SHP77 treated with DMSO at 0.1 percent for 48 hours (cell line): ENCODE results near the gene DHRS3.
"Not testable (repeated sequence)": the region's sequence is repeated elsewhere in the genome, so short reads cannot be mapped to it uniquely, and the experiment has no call there.

Experiments
- DNase-seq: peaks from one replicate; lab custom pipeline; 2025; lab: John Stamatoyannopoulos, UW

DHRS3 gene

GRCh38 chr1:12617901-12618660 is at the start of gene DHRS3:
DHRS3 (minus strand) TSS chr1:12618210; CDS start chr1:12617348, 862 bp downstream.
- DNase-seq = peak; percentile 30

GRCh38 chr1:12666141-12666735 is 48.2 kb upstream of the DHRS3 start:
- DNase-seq = no peak

DNA sequence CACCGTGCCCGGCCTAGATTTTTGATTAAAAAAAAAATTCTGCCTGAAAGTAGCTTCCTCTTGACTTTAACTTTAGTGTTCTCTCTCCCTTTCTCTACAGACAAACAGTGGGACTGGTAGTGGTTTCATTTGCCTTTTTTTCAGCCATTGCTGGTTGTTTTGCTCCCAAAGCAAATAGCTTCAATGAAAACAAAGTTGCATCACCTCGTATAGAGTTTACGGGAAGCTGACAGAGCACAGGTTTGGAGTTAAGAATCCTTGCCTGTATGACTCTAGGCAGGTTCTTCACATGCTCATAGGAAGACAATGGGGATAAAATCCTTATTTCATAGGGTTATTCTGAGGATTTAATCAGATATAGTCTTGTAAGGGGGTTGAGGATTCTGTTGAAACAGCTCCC is 47.5 kb upstream of the DHRS3 start:
- no peak for DNase-seq

GRCh38 chr1:12662556-12662955 is 44.5 kb upstream of the DHRS3 start:
- DNase-seq = no peak

DNA sequence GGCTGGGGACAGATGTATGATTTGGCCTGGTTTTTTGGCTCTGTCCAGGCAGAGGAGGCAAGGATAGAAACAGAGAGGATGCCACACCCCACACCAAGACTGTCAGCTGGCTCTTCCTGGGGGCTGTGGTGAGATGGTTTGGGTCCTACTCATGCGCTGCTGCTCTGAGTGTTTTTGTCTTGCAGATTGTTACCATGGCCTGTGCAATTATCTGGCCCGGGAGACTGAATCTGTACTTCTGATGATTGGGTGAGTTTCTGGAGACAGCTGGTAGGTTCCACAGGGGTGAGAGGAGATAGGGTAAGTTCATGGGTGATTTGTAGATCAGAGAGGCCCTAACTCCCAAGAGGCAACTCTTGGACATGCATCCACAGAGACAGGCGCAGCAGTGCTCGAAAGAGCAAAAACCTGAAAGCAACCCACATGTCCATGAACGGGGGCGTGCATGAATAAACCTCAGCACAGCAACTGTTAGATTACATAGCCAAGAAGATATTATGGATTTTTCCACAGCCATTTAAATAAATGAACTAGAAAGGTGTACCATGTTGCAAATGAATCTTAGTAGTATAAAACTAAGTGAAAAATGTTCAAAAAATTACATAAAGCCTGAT is 43.7 kb upstream of the DHRS3 start:
- no peak for DNase-seq

DNA sequence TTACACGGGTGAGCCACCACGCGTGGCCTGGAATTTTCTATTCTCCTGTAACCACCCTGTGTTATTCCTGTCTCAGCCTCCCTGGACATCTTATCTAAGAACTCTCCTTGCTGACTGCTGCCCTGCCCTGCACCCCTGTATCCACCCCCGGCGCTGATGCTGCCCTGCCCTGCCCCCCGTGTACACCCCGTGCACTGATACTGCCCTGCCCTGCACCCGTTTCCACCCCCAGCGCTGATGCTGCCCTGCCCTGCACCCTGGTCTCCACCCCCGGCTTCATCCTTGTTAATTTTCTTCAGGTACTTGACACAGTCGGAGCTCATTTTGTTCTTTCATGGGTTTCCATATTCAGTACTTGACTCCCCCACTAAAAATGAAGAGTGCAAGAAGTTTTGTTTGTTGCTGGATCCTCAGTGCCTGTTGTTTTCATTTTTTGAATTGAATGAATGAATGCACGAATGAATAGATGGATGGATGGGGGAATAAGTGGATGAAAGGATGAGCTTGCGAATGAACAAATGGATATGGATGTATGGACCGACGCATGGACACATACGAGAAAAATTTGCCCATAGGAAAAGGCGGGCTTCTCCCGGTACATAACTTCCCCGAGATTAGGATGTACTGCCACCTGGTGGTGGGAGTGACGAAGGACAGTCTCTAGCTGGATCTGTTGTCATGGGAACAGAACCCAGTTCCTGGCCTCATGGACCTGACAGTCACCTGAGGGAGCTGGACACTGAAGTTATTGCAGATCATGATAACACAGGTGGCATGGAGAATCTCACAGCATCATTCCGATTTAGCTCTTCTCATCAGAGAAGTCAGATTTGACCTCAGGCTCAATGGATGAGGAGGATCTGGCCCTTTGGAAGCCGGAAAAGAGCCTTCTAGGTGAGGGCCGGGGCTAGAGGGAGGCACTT is 40.8 kb upstream of the DHRS3 start:
- DNase-seq = peak; percentile 63

GRCh38 chr1:12657885-12658512 is 40.0 kb upstream of the DHRS3 start:
- not testable (repeated sequence) for DNase-seq

DNA sequence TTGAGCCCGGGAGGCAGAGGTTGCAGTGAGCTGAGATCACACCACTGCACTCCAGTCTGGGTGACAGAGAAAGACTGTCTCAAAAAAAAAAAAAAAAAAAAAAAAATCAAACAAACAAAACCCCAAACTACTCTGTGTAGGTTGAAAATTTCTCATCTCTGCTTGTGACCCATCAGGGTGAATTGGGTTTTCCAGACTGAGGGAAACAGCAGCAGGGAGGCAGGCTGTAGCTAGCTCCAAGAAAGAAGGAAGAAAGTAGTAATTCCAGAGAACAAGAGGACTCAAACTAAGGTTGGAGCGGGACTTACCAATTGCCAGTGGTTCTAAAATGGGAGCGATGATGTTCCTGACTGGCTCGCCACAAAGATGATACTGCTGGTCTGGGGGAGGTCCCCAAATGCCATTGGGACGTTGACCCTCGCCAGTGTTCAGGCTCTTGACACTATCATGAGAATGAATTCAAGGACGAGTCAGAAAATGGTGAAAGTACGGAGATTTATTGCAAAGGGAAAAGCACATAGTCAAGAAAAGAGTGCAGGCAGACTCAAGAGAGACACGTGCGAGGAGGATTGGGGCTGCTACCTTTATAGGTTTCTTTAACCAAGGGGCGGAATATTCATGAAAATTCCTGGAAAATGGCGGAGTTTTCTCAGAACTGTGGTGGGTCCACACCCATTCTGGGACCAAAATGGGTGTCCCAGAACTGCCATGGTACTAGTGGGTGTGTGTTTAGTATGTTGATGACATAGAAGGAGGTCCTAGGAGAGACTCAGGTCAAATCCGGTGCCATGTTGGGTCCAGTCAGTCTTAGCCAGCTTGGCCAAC is 39.3 kb upstream of the DHRS3 start:
- DNase-seq = no peak

- DNase-seq = no peak
Observed at GRCh38 chr1:12656575-12656974, 38.6 kb upstream of the DHRS3 start.

DNA sequence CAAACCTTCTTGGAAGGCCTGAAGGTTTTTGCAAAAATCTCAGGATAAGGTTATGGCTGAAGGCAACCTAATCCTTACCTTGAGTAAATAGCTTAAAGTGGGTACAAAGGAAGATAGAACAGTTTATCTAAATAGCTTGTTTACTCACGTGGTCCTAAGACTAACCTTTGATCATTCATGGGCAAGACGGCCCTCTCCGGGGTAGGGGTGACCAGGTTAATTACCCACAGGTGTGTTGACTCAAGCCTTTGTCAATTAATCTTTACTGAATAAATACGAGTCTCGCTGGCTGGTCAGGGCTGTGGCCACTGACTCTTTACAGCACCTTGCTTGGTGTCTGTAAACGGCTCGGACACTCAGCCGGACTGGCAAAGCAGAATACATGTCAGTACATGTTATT is 36.6 kb upstream of the DHRS3 start:
- DNase-seq = peak; percentile 8

DNA sequence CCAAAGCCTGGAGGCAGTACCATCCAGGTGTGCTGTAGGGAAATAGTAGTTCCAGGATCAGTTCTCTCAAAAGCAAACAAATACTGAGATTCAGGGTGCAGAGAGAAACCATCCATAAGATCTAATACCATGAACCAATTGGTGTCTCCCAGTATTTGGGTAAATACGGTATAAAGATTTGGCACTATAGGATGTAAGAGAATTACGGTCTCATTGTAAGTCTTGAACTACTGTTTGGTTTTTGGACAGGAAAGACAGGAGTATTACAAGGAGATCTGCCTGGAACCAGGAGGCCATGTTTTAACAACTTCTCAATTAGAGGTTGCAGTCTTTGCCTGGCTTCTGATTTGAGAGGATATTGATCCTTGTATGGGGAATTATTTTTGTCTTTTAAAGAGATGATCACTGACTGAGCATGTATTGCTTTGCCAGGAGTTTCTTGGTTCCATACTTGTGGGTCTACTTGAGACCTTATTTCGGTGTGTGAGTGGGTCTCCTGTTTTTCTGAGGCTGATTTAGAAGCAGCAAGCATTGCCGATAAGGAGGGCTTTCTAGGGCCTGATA is 36.1 kb upstream of the DHRS3 start:
- no peak for DNase-seq

DNA sequence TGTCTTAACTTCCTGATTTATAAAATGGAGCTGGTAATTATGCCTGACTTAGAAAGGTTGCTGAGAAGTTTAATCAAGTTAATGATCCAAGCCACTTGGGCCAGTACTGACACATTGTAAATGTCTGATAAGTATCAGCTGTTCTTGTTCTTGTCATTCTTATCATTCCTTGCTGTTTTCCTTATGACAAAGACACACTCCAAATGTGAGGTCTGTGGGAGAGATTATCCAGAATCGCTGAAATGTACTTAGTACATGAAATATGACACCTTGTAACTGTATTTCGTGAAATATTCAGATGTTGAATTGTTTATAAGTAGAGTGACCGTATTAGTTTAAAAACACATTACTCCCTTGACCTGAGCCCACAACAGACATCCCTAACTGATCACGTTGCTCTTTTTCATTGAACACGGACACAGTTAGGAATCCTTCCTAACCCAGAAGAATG is 32.0 kb upstream of the DHRS3 start:
- DNase-seq = no peak

DNA sequence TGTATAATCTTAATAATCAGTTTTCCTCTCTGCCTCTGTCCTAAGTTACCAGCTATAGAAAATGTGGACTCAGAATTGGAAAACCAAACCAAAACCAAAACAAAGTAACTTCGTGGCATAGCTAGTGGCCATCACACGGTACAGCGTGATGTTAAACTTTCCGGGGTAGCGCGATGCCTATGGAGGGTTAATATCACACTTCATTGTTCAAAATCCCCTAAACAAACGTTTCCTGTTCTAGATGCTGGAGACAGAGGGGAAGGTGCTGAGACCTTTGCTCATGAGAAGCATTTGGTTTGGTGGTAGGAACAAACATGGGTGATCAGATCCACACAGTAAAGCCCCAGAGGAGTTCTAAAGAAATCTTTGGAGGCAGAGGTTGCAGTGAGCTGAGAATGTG is 30.7 kb upstream of the DHRS3 start:
- DNase-seq = no peak

DNA sequence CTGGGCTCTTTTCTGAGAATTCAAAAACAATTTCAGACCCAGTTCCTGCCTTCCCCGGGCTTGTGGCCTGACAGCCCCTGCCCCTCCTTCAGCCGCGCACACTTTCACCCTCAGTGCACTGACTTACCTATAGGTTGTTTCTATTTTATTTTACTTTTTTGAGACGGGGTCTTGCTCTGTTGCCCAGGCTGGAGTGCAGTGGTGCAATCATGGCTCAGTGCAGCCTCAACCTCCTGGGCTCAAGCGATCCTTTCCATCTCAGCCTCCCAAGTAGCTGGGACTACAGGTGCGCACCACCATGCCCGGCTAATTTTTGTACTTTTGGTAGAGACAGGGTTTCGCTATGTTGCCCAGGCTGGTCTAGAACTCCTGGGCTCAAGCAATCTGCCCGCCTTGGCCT is 27.4 kb upstream of the DHRS3 start:
- DNase-seq = not testable (repeated sequence)

DNA sequence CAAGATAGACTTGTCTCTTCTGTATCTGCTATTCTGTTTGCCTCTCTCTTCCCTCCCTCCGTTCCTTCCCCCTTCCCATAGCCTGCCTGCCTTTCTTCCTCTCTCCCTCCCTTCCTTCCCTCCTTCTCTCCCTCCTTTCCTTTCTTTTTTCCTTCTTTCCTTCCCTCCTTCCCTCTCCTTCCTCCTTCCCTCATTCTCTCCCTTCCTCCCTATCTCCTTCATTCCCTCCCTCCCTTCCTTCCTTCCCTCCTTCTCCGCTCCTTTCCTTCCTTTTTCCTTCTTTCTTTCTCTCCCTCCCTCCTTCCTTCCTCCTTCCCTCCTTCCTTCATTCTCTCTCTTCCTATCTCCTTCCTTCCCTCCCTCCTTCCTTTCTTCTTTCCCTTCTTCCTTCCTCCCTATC is 26.8 kb upstream of the DHRS3 start:
- DNase-seq = no peak

DNA sequence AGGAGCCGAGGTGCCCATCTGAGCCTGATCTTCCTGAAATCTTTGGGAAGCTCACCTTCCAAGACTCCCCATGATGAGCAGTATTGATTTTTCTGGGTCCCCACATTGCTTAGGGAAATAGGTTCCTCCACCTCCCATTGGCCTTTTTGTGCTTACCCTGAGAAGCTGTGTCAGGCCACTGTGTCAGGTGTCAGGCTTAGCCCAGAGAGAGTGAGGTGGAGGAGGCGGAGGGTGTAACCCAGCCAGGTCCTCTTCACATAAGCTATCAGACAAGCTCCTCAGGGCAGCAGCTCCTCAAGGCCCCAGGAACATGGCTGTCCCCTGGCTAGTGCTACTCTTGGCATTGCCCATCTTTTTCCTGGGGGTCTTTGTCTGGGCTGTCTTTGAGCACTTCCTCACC is 26.2 kb upstream of the DHRS3 start:
- no peak for DNase-seq

DNA sequence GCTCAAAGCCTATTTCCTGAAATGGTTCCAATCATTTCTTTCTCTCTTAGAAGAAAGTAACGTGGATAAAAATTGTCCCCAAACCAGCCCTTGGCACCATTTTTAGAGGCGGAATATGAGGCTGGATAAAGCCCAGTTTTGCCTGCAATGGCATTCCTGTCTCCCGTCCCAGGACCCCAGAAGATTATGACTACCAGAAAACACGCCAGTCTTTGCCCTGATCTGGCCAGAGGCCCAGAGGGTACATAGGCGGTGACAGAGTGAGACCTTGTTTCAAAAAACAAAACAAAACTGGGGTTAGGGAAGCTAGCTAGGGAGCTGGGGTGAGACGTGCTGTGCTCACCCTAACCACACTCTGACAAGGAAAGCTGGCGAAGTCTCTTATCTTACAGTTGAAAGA is 25.8 kb upstream of the DHRS3 start, which contains the start of gene AADACL4:
Gene AADACL4 (plus strand): TSS at position 301 of the 400 bp plus-strand sequence. CDS start 462 bp downstream, outside the sequence.
- DNase-seq = no peak

DNA sequence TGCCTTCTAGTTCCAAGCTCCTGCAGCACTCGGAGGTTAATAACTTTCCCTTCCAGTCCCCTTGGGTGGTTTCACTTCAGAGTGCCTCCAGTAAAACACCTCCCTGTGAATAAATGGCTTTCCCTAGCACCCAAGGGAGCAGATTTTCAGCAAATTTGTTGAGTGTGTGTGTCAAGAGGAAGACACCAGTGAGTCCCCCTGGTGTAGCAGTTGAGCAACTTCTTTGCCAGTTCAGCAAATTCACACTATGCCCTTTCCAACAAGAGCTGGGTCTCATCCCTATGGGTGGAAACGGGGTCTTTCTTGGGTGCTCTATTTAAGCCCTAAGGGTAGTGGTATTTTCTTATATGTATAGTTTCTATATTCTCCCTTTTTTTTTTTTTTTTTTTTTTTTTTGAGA is 25.1 kb upstream of the DHRS3 start:
- no peak for DNase-seq

GRCh38 chr1:12640958-12641272 is 22.9 kb upstream of the DHRS3 start:
- no peak for DNase-seq

DNA sequence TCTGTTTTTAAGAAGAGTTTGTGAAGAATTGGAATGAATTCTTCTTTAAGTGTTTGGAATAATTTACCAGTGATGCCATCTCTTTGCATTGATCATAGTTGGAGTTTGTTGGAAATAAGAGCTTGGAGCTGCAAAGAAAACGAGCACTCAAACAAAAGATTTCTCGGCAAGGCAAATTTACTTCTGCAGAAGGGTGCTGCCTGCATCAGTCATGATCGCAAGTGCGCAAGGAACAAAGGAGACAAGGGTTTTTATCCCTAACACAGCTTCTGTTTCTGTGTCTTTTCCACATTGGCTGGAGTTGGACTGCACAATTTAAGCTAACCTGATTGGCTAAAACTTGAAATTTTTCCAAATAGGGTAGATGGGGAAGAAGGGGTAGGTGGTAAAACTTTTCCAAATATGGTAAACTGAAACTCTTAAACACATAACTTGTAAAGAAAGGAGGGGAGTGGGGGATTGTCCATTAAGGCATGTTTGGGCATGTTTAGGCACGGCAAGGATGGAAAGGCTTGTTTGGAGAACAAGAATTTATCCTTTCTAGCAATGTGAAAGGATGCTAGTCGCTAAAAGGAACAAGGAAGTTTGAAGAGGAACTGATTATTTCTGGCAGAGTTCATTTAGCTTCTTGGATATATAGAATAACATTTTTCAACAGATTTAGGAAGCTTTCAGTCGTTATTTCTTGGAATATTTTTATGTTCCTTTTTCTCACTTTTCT is 22.4 kb upstream of the DHRS3 start:
- DNase-seq = no peak
